Neural cell (in vitro differentiated cells): Measurements from ENCODE around the gene CTDP1. TPM values are rescaled to one million over a fixed set of nuclear protein-coding genes. Genes with fewer than 3 reads are reported as not detected.

Source experiments
- H2AFZ ChIP-seq: fragments of 200-600, 300-800 bp; sonication (generic), shearing (Covaris generic); 2 replicates; pipeline ENCODE4 v1.6.0; 2014; ENCODE audit warnings: low read depth, mild to moderate bottlenecking, antibody characterized with exemption, low read length, moderate library complexity
- H3F3A ChIP-seq: fragments of 200-600 bp; shearing (Covaris generic); 2 replicates; pipeline ENCODE4 v1.6.1; 2016; ENCODE audit warnings: mild to moderate bottlenecking, moderate library complexity, mixed read lengths, antibody characterized with exemption, low read length; ENCODE audit not compliant: insufficient read depth, poor library complexity, severe bottlenecking
- H3K27ac ChIP-seq: fragments of 200-600, 300-800 bp; sonication (generic), shearing (Covaris generic); 2 replicates; pipeline ENCODE4 v1.5.1; 2014; ENCODE audit warnings: mild to moderate bottlenecking, low read length, moderate library complexity
- H3K27me3 ChIP-seq: fragments of 300-800, 200-600 bp; sonication (generic), shearing (Covaris generic); 2 replicates; pipeline ENCODE4 v1.6.0; 2014; ENCODE audit warnings: mild to moderate bottlenecking, low read depth, low read length, moderate library complexity; ENCODE audit not compliant: insufficient read depth
- H3K36me3 ChIP-seq: fragments of 300-800, 200-600 bp; sonication (generic), shearing (Covaris generic); 2 replicates; pipeline ENCODE4 v1.5.1; 2014; ENCODE audit warnings: mild to moderate bottlenecking, antibody characterized with exemption, low read length, moderate library complexity; ENCODE audit not compliant: insufficient read depth
- H3K4me2 ChIP-seq: fragments of 300-800, 200-600 bp; sonication (generic), shearing (Covaris generic); 2 replicates; pipeline ENCODE4 v1.6.0; 2014; ENCODE audit warnings: mild to moderate bottlenecking, low read length
- H3K4me3 ChIP-seq: fragments of 300-800, 200-600 bp; sonication (generic), shearing (Covaris generic); 2 replicates; pipeline ENCODE4 v1.5.1; 2014; ENCODE audit warnings: mild to moderate bottlenecking, low read length, moderate library complexity
- H3K79me2 ChIP-seq: fragments of 200-600 bp; shearing (Covaris generic); replicated peaks from 2 replicates; pipeline ENCODE4 v1.6.0; 2014; ENCODE audit warnings: mild to moderate bottlenecking, low read length, moderate library complexity; ENCODE audit not compliant: insufficient read depth
- H3K9ac ChIP-seq: fragments of 300-800, 200-600 bp; sonication (generic), shearing (Covaris generic); 2 replicates; pipeline ENCODE4 v1.6.1; 2016; ENCODE audit warnings: mild to moderate bottlenecking, low read length, mixed read lengths
- H3K9me2 ChIP-seq: fragments of 200-600 bp; shearing (Covaris generic); 2 replicates; pipeline ENCODE4 v1.6.1; 2016; ENCODE audit warnings: mild to moderate bottlenecking, low read length, mixed read lengths; ENCODE audit not compliant: insufficient read depth
- H3K9me3 ChIP-seq: fragments of 200-600, 300-800 bp; sonication (generic), shearing (Covaris generic); 2 replicates; pipeline ENCODE4 v1.6.1; 2016; ENCODE audit warnings: mild to moderate bottlenecking, mixed run types, low read length, moderate library complexity, mixed read lengths
- H4K20me1 ChIP-seq: fragments of 200-600 bp; shearing (Covaris generic); 2 replicates; pipeline ENCODE4 v1.6.1; 2016; ENCODE audit warnings: mild to moderate bottlenecking, mixed run types; ENCODE audit not compliant: insufficient read depth
- EP300 ChIP-seq: fragments of 450-650 bp; conservative IDR thresholded peaks from 2 replicates; pipeline ENCODE4 v1.6.1; 2014; ENCODE audit warnings: antibody characterized with exemption, mild to moderate bottlenecking, moderate library complexity; ENCODE audit not compliant: poor library complexity, severe bottlenecking
- EZH2 ChIP-seq: fragments of 200-600, 300-800 bp; shearing (Covaris generic), sonication (generic); IDR thresholded peaks from 2 replicates; pipeline ENCODE4 v1.6.1; 2014; ENCODE audit warnings: antibody characterized with exemption, low read length, borderline replicate concordance, mild to moderate bottlenecking; ENCODE audit not compliant: insufficient read depth, poor library complexity, severe bottlenecking
- MXI1 ChIP-seq: fragments of 450-650 bp; conservative IDR thresholded peaks from 2 replicates; pipeline ENCODE4 v1.6.1; 2014; ENCODE audit warnings: antibody characterized with exemption, mild to moderate bottlenecking; ENCODE audit not compliant: poor library complexity, severe bottlenecking
- POLR2AphosphoS5 ChIP-seq: IDR thresholded peaks from 2 replicates; pipeline ENCODE4 v1.6.1; 2012
- SMC3 ChIP-seq: fragments of 450-650 bp; conservative IDR thresholded peaks from 2 replicates; pipeline ENCODE4 v1.6.1; 2014; ENCODE audit warnings: antibody characterized with exemption, mild to moderate bottlenecking, moderate library complexity; ENCODE audit not compliant: poor library complexity
- TAF1 ChIP-seq: IDR thresholded peaks from 2 replicates; pipeline ENCODE4 v1.6.1; 2012; ENCODE audit warnings: low read depth
- polyA plus RNA-seq: library from polyadenylated mRNA; depleted of rRNA; stranded (reverse); fragments of >200 nt; gene quantifications from 2 replicates; pipeline ENCODE4 v1.2.3, GENCODE V29; 2014
- TF ChIP-seq, protein P1 (sequence below): fragments of 450-650 bp; IDR thresholded peaks from 2 replicates; pipeline ENCODE4 v1.5.1; 2014; ENCODE audit warnings: antibody characterized with exemption, mild to moderate bottlenecking, moderate library complexity; ENCODE audit not compliant: poor library complexity, severe bottlenecking
- TF ChIP-seq, protein P2 (sequence below): IDR thresholded peaks from 2 replicates; pipeline ENCODE4 v1.6.1; 2012; ENCODE audit warnings: borderline replicate concordance

CTDP1 gene
- polyA plus RNA-seq, 1 donor from 2014 or later: 22.3 TPM

DNA sequence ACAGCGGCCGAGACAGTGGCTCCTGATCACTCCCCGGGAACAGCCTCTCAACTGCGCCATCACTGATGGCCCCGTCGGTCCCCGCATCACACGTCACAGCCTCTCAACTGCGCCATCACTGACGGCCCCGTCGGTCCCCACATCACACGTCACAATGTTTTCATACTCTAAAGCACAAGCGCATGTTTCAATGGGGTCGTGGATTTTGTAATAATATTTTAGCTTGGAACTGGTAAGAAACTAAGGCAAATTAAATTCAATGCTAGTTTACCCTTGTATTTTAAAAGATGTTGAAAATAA is 44.2 kb upstream of the CTDP1 start:
- Histone ChIP-seq H3K4me3 (no peak overlapping the region), H3K9me3 (no peaks in the 10 kb centered on the region), H3K27ac (no peak overlapping the region), H3K4me2 (no peak overlapping the region), H4K20me1 (no peaks in the 10 kb centered on the region), H3F3A (no peaks in the 10 kb centered on the region), H3K9me2 (no peaks in the 10 kb centered on the region), H3K79me2 (no peaks in the 10 kb centered on the region), H3K36me3 (no peaks in the 10 kb centered on the region), H2AFZ (no peak overlapping the region), H3K9ac (no peak overlapping the region), H3K27me3 (no peaks in the 10 kb centered on the region)
- TF ChIP-seq EZH2 (no peak), SMC3 (no peak), TAF1 (no peak), EP300 (no peak), POLR2AphosphoS5 (no peak), MXI1 (no peak)
- TF ChIP-seq, protein P1, sequence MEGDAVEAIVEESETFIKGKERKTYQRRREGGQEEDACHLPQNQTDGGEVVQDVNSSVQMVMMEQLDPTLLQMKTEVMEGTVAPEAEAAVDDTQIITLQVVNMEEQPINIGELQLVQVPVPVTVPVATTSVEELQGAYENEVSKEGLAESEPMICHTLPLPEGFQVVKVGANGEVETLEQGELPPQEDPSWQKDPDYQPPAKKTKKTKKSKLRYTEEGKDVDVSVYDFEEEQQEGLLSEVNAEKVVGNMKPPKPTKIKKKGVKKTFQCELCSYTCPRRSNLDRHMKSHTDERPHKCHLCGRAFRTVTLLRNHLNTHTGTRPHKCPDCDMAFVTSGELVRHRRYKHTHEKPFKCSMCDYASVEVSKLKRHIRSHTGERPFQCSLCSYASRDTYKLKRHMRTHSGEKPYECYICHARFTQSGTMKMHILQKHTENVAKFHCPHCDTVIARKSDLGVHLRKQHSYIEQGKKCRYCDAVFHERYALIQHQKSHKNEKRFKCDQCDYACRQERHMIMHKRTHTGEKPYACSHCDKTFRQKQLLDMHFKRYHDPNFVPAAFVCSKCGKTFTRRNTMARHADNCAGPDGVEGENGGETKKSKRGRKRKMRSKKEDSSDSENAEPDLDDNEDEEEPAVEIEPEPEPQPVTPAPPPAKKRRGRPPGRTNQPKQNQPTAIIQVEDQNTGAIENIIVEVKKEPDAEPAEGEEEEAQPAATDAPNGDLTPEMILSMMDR: no peak
- TF ChIP-seq, protein P2, sequence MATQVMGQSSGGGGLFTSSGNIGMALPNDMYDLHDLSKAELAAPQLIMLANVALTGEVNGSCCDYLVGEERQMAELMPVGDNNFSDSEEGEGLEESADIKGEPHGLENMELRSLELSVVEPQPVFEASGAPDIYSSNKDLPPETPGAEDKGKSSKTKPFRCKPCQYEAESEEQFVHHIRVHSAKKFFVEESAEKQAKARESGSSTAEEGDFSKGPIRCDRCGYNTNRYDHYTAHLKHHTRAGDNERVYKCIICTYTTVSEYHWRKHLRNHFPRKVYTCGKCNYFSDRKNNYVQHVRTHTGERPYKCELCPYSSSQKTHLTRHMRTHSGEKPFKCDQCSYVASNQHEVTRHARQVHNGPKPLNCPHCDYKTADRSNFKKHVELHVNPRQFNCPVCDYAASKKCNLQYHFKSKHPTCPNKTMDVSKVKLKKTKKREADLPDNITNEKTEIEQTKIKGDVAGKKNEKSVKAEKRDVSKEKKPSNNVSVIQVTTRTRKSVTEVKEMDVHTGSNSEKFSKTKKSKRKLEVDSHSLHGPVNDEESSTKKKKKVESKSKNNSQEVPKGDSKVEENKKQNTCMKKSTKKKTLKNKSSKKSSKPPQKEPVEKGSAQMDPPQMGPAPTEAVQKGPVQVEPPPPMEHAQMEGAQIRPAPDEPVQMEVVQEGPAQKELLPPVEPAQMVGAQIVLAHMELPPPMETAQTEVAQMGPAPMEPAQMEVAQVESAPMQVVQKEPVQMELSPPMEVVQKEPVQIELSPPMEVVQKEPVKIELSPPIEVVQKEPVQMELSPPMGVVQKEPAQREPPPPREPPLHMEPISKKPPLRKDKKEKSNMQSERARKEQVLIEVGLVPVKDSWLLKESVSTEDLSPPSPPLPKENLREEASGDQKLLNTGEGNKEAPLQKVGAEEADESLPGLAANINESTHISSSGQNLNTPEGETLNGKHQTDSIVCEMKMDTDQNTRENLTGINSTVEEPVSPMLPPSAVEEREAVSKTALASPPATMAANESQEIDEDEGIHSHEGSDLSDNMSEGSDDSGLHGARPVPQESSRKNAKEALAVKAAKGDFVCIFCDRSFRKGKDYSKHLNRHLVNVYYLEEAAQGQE: no peak

DNA sequence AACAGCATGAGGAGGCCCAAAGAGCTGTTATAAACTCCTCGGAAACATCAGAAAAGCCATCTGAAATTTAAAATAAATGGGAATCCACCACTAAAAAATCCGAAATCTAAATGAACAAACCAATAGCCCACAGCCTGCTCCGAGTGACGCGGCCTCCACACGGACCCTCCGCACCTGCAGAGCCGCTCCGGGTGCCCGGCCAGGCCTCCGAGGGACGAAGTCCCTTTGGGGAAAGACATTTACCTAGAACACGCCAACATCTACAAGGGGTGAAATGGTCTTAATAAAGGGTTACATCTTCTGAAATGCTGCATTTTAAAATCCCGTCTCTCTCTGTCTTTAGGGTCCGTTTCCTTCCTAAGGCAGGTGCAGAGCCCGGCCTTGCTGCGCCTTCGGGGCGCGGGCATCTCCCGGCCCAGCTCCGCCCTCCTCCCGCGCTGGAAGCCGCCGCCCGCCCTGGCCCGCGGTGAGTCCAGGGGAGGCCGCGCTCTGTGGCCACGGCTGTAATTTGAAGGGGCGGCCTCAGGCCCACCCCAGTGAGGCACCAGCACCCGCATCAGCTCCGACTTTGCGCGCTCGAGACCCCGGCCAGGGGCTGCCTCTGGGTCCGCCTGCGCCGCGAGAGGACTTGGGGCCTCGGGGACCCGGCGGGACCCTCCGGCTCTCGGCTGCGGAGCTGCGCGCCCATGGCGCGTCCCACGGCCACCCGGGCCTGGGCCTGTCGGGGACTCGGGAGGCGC is 42.3 kb upstream of the CTDP1 start:
- no peak overlapping the region for H3K9ac ChIP-seq
- TF ChIP-seq POLR2AphosphoS5 (no peak), EP300 (no peak)
- TF ChIP-seq, protein P2: no peak
- no peaks in the 10 kb centered on the region for H3K36me3 ChIP-seq
- no peaks in the 10 kb centered on the region for H3K79me2 ChIP-seq
- H3K9me3 ChIP-seq: no peaks in the 10 kb centered on the region
- H3K9me2 ChIP-seq: no peaks in the 10 kb centered on the region
- H3K27ac ChIP-seq: no peak overlapping the region
- no peaks in the 10 kb centered on the region for H4K20me1 ChIP-seq
- no peak overlapping the region for H2AFZ ChIP-seq
- no peaks in the 10 kb centered on the region for H3F3A ChIP-seq
- no peak overlapping the region for H3K4me3 ChIP-seq
- no peak overlapping the region for H3K4me2 ChIP-seq
- no peaks in the 10 kb centered on the region for H3K27me3 ChIP-seq
